Epithelial cell of esophagus (primary cell): ENCODE measurements around the gene PLK1.

Experiments used
- DNase-seq: peaks from one replicate; pipeline ENCODE4 v3.0.0; 2010; ENCODE audit warnings: low read depth
- H3K4me3 ChIP-seq: 2 replicates; pipeline ENCODE4 v1.5.1; 2011; ENCODE audit warnings: mild to moderate bottlenecking, low read length, control low read depth
- CTCF ChIP-seq: IDR thresholded peaks from 2 replicates; pipeline ENCODE4 v1.5.1; 2011; ENCODE audit warnings: low read depth, mild to moderate bottlenecking, low read length, control low read depth, inconsistent platforms; ENCODE audit not compliant: insufficient read depth; ENCODE audit errors: missing control alignments

The PLK1 gene

GRCh38 chr16:23679986-23680336 is 1.3 kb downstream of the PLK1 start:
- DNase-seq, result peak; percentile 20
- H3K4me3 ChIP-seq, result peak overlapping the region; percentile 68
- TF ChIP-seq CTCF, result no peak

DNA sequence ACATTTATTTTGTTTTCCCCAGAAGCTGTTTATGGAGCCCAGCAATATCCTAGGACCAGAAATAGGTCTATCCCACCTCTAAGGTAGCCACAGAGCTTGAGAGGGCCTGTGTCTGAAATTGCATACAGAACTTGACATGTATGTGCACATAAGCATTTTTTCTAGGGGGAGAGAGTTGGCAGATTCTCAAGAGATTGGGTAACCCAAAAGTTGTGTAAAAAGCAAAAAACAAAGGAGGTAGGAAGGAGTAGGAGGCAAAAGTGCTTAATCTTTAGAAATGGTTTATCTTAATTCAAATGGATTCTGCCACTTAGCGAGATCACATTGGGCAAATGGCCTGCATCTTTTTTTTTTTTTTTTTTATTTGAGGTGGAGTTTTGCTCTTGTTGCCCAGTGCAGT is 3.5 kb downstream of the PLK1 start:
- TF ChIP-seq CTCF, result no peak
- peak; percentile 47 for DNase-seq
- no peak overlapping the region for H3K4me3 ChIP-seq

DNA sequence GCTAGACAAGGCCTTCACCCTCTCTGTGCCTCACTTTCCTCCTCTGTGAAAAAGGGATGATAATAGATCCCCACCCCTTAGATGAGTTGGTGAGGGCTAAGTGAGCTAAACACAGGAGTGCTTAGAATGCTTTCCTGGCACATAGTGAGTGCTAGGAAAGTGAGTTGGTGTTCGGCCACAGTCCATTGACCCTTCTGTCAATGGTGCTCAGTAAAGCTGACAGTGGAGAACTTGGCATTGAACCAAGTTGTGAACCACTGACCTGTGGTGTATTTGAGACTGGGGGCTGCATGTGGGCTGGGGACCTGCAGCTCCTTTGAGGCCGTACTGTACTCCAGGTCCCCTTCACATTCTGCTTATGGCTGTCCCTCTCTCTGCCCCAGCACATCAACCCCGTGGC is 4.8 kb downstream of the PLK1 start:
- no peak overlapping the region for H3K4me3 ChIP-seq
- no peak for TF ChIP-seq CTCF
- no peak for DNase-seq

DNA sequence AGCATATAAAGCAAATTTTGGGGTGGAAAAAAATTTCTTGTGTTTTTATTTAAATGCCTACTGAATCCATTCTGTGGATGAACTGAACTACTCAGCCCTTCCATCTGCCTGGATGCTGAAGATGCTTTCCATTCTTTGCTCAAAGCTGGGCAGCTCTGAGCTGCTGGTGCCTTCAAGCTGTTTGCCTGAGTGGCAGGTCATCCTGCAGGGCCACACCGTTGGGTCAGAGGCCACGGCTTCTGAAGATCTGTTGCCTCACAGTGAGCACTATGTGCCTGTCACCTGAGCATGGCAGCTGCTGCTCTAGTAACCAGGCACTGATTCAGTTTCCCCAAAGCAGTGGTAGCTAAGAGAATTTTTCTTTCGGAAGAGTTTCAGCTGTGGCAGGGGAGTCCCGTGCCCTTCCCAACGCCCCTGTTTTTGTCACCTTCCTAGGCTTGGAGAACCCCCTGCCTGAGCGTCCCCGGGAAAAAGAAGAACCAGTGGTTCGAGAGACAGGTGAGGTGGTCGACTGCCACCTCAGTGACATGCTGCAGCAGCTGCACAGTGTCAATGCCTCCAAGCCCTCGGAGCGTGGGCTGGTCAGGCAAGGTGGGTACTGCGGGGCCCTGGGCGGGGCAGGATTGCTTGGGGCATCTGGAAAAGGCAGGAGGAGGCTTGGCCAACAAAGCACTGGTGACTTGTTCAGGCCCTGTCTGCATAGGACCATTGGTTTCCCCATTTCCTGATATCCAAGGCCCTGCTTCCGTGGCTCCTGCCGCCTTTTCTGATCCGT is 8.5 kb downstream of the PLK1 start:
- no peak overlapping the region for H3K4me3 ChIP-seq
- no peak for DNase-seq
- TF ChIP-seq CTCF, result no peak

GRCh38 chr16:23689442-23690187 is 10.9 kb downstream of the PLK1 start:
- TF ChIP-seq CTCF, result no peak
- no peak for DNase-seq
- H3K4me3 ChIP-seq, result no peak overlapping the region

GRCh38 chr16:23690771-23691482 is 12.2 kb downstream of the PLK1 start:
- DNase-seq, result no peak
- TF ChIP-seq CTCF, result no peak
- H3K4me3 ChIP-seq, result no peak overlapping the region
